ENCODE results near the gene SLC44A3. TPM values are rescaled to one million over a fixed set of nuclear protein-coding genes. Genes with fewer than 3 reads are reported as not detected.

SLC44A3 gene
- total and polyA plus RNA-seq, 5 donors from 2014 or later, result not detected

DNA sequence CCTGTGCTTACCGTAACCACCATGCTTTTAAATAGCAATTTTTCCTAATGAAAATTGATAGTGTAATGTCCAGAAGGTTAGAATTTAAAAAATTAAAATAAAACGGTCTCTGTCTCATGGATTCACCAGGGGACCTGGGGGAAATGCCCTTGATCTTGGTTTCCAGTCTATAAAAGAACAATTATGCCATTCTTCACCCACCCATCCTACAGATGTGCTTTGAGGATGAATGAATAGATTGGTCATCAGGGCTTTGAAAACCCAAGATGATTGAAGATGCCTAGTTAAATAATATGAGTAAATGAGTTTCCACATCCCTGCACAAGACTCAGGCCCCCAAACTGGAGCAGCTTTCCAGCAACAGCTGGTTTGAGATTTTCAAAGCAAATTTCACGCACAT, 68.0 kb downstream of the SLC44A3 start:
- no peak overlapping the region for H3K27ac ChIP-seq (ENCODE audit: insufficient read depth, low read length, poor library complexity, severe bottlenecking)
- no peaks in the 10 kb centered on the region for H3K9me3 ChIP-seq (ENCODE audit: control insufficient read depth in 2 of 2, low read length in 2 of 2)
- peaks cover 4 to 11% (median 7%) of the 10 kb centered on the region in 4 donors for H3K4me1 Mint-ChIP-seq
- no peaks in the 10 kb centered on the region for H3K9me3 Mint-ChIP-seq
- ATAC-seq (ENCODE audit: low read depth in 2 of 2), result no peak
- DNase-seq, result no peak
- H3K36me3 Mint-ChIP-seq, result peaks cover 5% of the 10 kb centered on the region
- no peak overlapping the region for H3K4me3 Mint-ChIP-seq
- H3K27me3 ChIP-seq (ENCODE audit: control insufficient read depth, insufficient read depth, low read length), result no peaks in the 10 kb centered on the region
- H3K36me3 ChIP-seq (ENCODE audit: control insufficient read depth, insufficient read depth, low read length), result no peaks in the 10 kb centered on the region
- no peak overlapping the region for H3K4me3 ChIP-seq (ENCODE audit: low read depth, low read length)
- peaks cover 8% of the 10 kb centered on the region for H3K4me1 ChIP-seq (ENCODE audit: control insufficient read depth, insufficient read depth, low read length, poor library complexity, severe bottlenecking)
- H3K27me3 Mint-ChIP-seq, result no peaks in the 10 kb centered on the region
- H3K27ac Mint-ChIP-seq, result no peak overlapping the region

DNA sequence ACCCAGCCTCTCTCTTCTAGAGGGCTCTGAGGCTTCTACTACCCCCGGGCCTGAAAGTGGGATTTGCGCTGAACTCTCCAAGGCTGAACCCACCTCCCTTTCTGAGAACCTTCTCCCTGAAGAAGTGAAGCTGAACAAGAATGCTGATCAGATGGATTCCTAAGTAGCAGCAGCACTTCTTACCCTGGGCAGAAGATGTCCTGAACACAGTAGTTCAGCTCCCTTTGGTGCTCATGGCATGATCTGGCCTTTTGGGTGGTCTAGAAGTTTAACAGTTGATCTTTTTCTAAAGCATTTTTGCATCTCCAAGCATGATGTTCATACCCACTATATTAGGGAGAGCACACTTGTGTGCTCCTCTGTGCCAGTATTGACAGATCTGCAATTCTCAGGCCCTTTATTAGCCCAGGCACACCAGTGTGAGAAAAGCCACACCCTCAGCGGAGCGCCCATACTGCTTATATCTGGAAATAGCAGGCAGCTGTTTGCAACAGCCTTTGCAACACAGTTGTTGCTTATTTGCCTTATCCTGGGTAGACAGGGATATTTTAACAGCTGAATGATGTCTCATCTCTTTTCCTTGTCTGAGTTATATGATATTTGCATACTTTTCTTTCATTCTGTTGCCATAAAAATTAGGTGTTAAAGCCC, 72.6 kb downstream of the SLC44A3 start:
- no peaks in the 10 kb centered on the region for H3K4me1 ChIP-seq (ENCODE audit: control insufficient read depth, insufficient read depth, low read length, poor library complexity, severe bottlenecking)
- no peaks in the 10 kb centered on the region for H3K9me3 Mint-ChIP-seq
- peaks cover 5% of the 10 kb centered on the region for H3K36me3 Mint-ChIP-seq
- H3K27ac ChIP-seq (ENCODE audit: insufficient read depth, low read length, poor library complexity, severe bottlenecking), result no peak overlapping the region
- no peaks in the 10 kb centered on the region for H3K36me3 ChIP-seq (ENCODE audit: control insufficient read depth, insufficient read depth, low read length)
- no peak overlapping the region for H3K4me3 ChIP-seq (ENCODE audit: low read depth, low read length)
- no peak overlapping the region for H3K4me3 Mint-ChIP-seq
- H3K27me3 Mint-ChIP-seq, result peaks cover 17% of the 10 kb centered on the region
- DNase-seq (no peak), ATAC-seq (ENCODE audit: low read depth in 2 of 2) (no peak)
- H3K27me3 ChIP-seq (ENCODE audit: control insufficient read depth, insufficient read depth, low read length), result peaks cover 7% of the 10 kb centered on the region
- no peaks in the 10 kb centered on the region for H3K9me3 ChIP-seq (ENCODE audit: control insufficient read depth in 2 of 2, low read length in 2 of 2)
- peaks cover 0 to 2% (median 0%) of the 10 kb centered on the region in 4 donors for H3K4me1 Mint-ChIP-seq
- no peak overlapping the region for H3K27ac Mint-ChIP-seq

DNA sequence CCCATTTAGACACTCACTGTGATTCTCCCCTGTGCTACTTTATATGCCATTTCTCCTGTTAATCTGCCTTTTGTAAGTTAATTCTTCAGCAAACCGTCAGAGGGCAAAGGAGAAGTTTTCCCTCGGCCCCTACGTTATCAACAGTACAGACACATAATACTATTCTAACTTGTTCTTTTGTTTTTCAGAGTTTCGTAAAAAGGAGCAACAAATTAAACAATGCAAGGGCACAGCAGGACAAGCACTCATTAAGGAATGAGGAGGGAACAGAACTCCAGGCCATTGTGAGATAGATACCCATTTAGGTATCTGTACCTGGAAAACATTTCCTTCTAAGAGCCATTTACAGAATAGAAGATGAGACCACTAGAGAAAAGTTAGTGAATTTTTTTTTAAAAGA, 74.5 kb downstream of the SLC44A3 start:
- H3K36me3 Mint-ChIP-seq, result peaks cover 5% of the 10 kb centered on the region
- Histone ChIP-seq H3K27me3 (ENCODE audit: control insufficient read depth, insufficient read depth, low read length) (peaks cover 7% of the 10 kb centered on the region), H3K27ac (ENCODE audit: insufficient read depth, low read length, poor library complexity, severe bottlenecking) (no peak overlapping the region), H3K36me3 (ENCODE audit: control insufficient read depth, insufficient read depth, low read length) (no peaks in the 10 kb centered on the region), H3K9me3 (ENCODE audit: control insufficient read depth in 2 of 2, low read length in 2 of 2) (no peaks in the 10 kb centered on the region), H3K4me1 (ENCODE audit: control insufficient read depth, insufficient read depth, low read length, poor library complexity, severe bottlenecking) (no peaks in the 10 kb centered on the region), H3K4me3 (ENCODE audit: low read depth, low read length) (no peak overlapping the region)
- no peak for ATAC-seq (ENCODE audit: low read depth in 2 of 2)
- peaks cover 17% of the 10 kb centered on the region for H3K27me3 Mint-ChIP-seq
- H3K4me3 Mint-ChIP-seq, result no peak overlapping the region
- H3K9me3 Mint-ChIP-seq, result no peaks in the 10 kb centered on the region
- H3K4me1 Mint-ChIP-seq, result peaks cover 0 to 2% (median 0%) of the 10 kb centered on the region in 4 donors
- no peak overlapping the region for H3K27ac Mint-ChIP-seq
- no peak for DNase-seq

DNA sequence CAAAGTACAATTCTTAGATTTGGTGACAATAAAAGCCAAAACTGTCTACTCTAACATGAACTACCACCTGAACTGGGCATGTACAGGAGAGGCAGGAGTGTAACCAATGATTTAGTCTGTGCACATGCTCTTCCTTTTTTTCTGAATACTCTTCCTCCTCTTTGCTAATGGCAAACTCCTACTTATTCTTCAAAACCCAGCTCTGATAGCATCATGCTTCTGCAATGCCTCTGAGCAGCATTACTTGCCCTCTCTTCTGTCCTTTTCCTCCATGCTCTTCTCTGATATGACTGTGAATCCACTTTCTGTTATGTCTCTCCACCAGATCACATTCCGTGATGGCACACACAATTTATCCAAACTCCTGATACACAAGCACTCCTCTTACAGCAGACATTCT, 75.4 kb downstream of the SLC44A3 start:
- no peaks in the 10 kb centered on the region for H3K36me3 ChIP-seq (ENCODE audit: control insufficient read depth, insufficient read depth, low read length)
- H3K9me3 Mint-ChIP-seq, result no peaks in the 10 kb centered on the region
- H3K4me1 Mint-ChIP-seq, result peaks cover 0 to 2% (median 0%) of the 10 kb centered on the region in 4 donors
- no peak overlapping the region for H3K27ac ChIP-seq (ENCODE audit: insufficient read depth, low read length, poor library complexity, severe bottlenecking)
- no peak for ATAC-seq (ENCODE audit: low read depth in 2 of 2)
- no peak overlapping the region for H3K4me3 ChIP-seq (ENCODE audit: low read depth, low read length)
- no peaks in the 10 kb centered on the region for H3K4me1 ChIP-seq (ENCODE audit: control insufficient read depth, insufficient read depth, low read length, poor library complexity, severe bottlenecking)
- no peak for DNase-seq
- H3K27ac Mint-ChIP-seq, result no peak overlapping the region
- peaks cover 7% of the 10 kb centered on the region for H3K27me3 ChIP-seq (ENCODE audit: control insufficient read depth, insufficient read depth, low read length)
- peaks cover 17% of the 10 kb centered on the region for H3K27me3 Mint-ChIP-seq
- H3K9me3 ChIP-seq (ENCODE audit: control insufficient read depth in 2 of 2, low read length in 2 of 2), result no peaks in the 10 kb centered on the region
- no peaks in the 10 kb centered on the region for H3K36me3 Mint-ChIP-seq
- no peak overlapping the region for H3K4me3 Mint-ChIP-seq

DNA sequence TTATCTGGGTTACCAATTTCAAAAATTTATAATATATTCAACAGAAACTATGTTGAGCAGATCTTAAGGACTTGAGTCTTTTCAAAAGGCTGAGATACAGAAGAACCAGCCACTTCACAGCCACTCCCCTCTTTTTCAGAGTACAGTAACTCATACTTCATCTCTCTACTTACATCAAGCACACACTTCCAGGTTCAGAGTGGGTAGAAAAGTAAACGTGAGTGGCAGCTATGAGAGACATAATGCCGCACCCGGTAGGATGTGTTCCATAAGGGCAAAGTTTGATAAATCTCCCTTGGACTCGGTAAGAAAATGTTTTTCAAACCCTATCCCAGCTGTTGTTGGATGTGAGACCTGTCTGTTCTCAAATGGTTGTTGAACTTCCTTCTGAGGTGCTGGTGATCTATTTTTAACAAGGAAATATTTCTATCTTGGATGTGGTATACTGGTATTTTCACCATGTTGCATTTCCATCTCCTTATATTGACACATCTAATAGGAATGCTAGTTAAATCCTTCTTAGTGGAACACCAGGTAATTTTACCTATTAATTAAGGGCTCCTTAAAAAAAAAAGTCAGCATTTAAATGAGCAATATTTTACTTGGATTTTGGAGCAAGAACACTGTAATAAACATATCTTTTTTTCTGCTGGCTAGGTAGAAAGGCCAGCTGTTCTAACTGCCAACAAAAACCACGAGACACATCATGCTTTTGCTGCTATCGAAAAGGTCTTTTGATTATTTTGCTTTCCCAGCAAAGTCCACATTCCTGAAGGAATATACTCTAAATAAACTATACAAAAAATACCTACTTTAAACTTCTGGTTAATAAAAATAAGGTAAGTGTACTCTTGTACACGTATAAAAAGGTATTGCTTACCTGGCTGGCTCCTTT, 78.6 kb downstream of the SLC44A3 start:
- H3K4me1 Mint-ChIP-seq, result peaks cover 0 to 2% (median 0%) of the 10 kb centered on the region in 4 donors
- no peak for DNase-seq
- H3K36me3 Mint-ChIP-seq, result no peaks in the 10 kb centered on the region
- H3K4me3 Mint-ChIP-seq, result no peak overlapping the region
- peaks cover 17% of the 10 kb centered on the region for H3K27me3 Mint-ChIP-seq
- Histone ChIP-seq H3K27ac (ENCODE audit: insufficient read depth, low read length, poor library complexity, severe bottlenecking) (no peak overlapping the region), H3K27me3 (ENCODE audit: control insufficient read depth, insufficient read depth, low read length) (peaks cover 7% of the 10 kb centered on the region), H3K4me3 (ENCODE audit: low read depth, low read length) (no peak overlapping the region), H3K4me1 (ENCODE audit: control insufficient read depth, insufficient read depth, low read length, poor library complexity, severe bottlenecking) (no peaks in the 10 kb centered on the region), H3K36me3 (ENCODE audit: control insufficient read depth, insufficient read depth, low read length) (no peaks in the 10 kb centered on the region), H3K9me3 (ENCODE audit: control insufficient read depth in 2 of 2, low read length in 2 of 2) (no peaks in the 10 kb centered on the region)
- H3K9me3 Mint-ChIP-seq, result no peaks in the 10 kb centered on the region
- ATAC-seq (ENCODE audit: low read depth in 2 of 2), result no peak
- no peak overlapping the region for H3K27ac Mint-ChIP-seq

DNA sequence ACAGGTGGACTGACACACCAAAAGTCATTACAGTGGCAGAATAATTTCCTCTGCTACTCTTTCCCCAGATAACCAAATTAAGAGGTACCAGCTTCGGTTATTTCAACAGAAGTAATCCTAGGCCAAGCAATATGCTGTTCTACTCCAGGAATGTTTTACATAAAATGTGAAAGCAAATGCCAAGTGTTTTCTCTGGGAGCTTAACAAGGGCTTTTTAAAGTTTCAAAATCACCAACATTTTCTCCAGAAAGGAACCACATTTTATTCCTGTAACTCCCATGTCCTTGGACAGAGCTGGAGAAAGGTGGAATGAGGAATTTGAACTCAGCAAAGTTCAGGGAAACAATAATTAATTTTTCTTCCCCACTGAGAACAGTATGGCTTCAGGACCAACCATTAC, 79.6 kb downstream of the SLC44A3 start:
- no peak overlapping the region for H3K27ac ChIP-seq (ENCODE audit: insufficient read depth, low read length, poor library complexity, severe bottlenecking)
- no peaks in the 10 kb centered on the region for H3K9me3 ChIP-seq (ENCODE audit: control insufficient read depth in 2 of 2, low read length in 2 of 2)
- H3K27me3 ChIP-seq (ENCODE audit: control insufficient read depth, insufficient read depth, low read length), result peaks cover 6% of the 10 kb centered on the region
- no peak for ATAC-seq (ENCODE audit: low read depth in 2 of 2)
- no peak for DNase-seq
- H3K36me3 ChIP-seq (ENCODE audit: control insufficient read depth, insufficient read depth, low read length), result no peaks in the 10 kb centered on the region
- no peaks in the 10 kb centered on the region for H3K4me1 ChIP-seq (ENCODE audit: control insufficient read depth, insufficient read depth, low read length, poor library complexity, severe bottlenecking)
- Mint-ChIP-seq H3K4me3 (no peak overlapping the region), H3K4me1 (peaks cover 0 to 2% (median 0%) of the 10 kb centered on the region in 4 donors), H3K27me3 (peaks cover 11% of the 10 kb centered on the region), H3K36me3 (no peaks in the 10 kb centered on the region), H3K9me3 (no peaks in the 10 kb centered on the region), H3K27ac (peak overlapping the region in 1 of 3 donors; percentile 35)
- no peak overlapping the region for H3K4me3 ChIP-seq (ENCODE audit: low read depth, low read length)

DNA sequence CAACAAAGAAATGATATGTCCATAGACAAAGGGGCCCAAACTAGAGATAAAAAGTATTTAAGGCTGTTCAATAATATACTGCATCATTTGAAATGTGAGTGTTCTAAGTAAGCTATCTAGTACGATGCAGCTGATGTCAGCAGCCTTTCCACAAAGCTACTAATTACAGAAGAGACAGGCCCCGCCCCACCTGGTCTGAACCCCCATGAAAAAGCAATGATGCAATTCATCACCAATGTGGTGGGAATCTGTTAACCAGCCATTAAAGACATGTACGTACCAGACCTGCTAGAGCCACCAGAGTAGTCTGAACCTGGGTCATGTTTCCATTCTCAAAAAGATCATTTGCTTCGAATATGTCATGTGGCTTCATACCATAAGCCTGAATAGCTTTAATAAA, 81.7 kb downstream of the SLC44A3 start:
- ATAC-seq (ENCODE audit: low read depth in 2 of 2), result no peak
- Histone ChIP-seq H3K36me3 (ENCODE audit: control insufficient read depth, insufficient read depth, low read length) (no peaks in the 10 kb centered on the region), H3K27me3 (ENCODE audit: control insufficient read depth, insufficient read depth, low read length) (peaks cover 2% of the 10 kb centered on the region), H3K4me1 (ENCODE audit: control insufficient read depth, insufficient read depth, low read length, poor library complexity, severe bottlenecking) (no peaks in the 10 kb centered on the region), H3K27ac (ENCODE audit: insufficient read depth, low read length, poor library complexity, severe bottlenecking) (no peak overlapping the region), H3K9me3 (ENCODE audit: control insufficient read depth in 2 of 2, low read length in 2 of 2) (no peaks in the 10 kb centered on the region), H3K4me3 (ENCODE audit: low read depth, low read length) (no peak overlapping the region)
- no peak overlapping the region for H3K4me3 Mint-ChIP-seq
- H3K4me1 Mint-ChIP-seq, result no peaks in the 10 kb centered on the region
- peaks cover under 1% of the 10 kb centered on the region for H3K27me3 Mint-ChIP-seq
- peak overlapping the region in 2 of 3 donors; percentile 41 to 48 for H3K27ac Mint-ChIP-seq
- no peaks in the 10 kb centered on the region for H3K9me3 Mint-ChIP-seq
- H3K36me3 Mint-ChIP-seq, result no peaks in the 10 kb centered on the region
- DNase-seq, result no peak

Data from CD4-positive, CD25-positive, alpha-beta regulatory T cell (primary cell).